Measurements from ENCODE around the gene SEC16A.

SEC16A gene

DNA sequence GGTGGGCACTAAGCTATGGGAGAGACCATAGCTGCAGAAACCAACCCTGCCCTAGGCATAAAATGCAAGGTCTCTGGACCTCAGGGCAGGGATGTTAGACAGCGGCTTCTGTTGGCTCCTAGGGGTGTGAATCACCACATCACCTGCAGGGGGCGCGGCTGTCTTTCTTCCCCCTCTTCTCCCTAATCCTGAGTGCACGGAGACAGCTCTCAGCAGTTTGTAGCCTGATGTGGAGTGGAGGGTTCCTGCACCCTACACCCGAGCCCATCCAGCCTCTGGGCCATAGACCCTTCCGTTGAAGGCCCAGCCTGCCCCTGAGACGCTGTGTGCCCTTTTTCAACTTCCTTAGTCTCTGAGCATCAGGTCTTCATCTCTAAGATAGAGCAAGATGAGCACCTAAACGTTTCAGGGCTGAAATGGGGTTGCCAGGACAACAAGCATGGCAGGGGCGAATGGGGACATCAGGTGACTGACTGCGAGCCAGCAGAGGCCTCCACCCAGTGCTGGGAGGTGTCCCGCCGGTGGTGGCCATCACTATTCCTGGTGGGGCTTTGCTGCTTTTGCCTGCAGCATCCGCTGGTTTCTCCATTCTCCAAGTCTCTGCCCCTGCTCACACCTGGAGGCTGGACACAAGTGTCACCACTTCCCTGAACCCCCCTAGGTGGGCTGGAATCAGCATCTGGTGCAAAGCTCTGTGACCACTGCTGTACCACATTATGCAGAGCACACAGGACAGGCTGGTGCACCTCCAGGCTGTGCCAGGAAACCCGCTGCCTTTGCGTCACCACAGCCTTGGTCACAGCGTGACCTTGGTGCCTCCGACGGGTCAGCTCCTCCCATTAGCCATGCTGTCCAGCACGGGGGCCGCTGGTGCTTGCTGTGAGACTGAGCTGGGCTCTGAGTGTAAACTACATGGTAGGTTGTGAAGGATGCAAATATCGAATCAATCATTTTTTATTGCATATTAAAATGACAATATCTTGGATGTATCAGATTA is 2.5 kb upstream of the SEC16A start:
- peak; percentile 81 for DNase-seq (ENCODE audit: low spot score)

DNA sequence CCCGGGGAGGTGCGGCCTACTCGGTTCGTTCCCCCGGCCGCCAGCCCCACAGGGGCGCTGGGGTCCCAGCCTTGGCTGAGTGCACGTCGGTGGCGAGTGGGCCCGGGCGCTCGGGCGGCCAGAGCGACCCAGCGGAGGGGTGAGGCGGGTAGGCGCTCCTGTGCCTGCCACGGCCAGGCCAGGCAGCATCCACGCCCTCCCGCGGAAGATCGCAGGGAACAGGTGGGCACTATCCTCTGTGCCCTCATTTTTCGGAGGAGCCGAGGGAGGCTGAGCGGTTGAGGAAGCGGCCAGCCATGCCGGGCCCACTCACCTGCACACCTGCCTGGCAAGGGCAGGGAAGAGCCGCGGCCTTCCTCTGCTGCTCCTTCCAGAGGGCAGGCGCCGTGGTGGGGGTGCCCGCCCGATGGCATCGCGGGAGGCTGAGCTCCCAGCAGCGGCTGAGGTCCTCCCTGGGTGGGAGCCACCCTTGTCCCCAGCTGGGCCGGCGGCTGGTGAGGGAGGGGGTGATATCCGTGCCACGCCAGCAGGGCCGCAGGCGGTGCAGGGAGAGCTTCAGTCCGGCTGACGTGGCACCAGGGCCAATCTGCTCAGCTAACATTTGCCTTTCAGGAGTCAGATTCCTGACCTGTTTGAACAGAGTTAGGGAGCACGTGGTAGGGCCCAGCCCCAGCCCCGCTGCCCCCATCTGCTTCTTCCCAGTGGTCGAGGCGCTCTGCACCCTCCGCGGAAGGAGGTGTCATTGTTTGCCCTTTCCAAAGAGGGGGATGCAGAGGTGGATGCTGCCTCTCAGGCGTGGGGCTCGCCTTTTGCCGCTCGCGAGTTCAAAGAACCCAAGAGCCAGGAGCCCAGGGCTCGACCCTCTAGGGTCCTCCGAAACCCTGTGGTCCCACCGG is 1.6 kb upstream of the SEC16A start:
- DNase-seq (ENCODE audit: low spot score): no peak

DNA sequence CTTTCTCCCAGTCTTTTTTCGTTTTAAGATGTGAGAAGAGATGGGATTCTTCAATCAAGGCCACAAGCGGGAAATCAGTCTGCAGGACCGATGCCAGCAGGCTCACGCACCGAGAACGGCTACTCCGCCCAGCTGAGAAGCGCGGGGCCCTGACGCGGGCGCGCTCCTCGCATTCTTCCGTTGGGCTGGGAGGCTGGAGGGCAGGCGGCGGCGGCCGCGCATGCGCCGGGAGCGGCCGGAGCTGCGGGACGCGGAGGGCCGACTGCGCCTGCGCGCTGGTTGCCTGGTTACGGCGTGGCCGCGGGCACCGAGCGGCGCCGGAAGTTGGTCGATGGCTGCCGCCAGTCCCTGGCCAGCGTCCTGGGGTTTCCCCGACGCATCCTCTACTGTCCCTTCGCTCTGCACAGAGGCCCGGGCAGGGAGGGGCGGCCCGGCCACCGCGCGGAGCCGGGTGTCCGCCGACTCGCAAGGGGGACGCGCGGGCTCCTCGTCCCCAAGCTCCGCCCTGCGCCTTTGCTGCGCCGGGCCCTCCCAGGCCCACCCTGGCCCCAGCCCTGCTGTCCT is 831 bp upstream of the SEC16A start:
- peak; percentile 95 for DNase-seq (ENCODE audit: low spot score)

DNA sequence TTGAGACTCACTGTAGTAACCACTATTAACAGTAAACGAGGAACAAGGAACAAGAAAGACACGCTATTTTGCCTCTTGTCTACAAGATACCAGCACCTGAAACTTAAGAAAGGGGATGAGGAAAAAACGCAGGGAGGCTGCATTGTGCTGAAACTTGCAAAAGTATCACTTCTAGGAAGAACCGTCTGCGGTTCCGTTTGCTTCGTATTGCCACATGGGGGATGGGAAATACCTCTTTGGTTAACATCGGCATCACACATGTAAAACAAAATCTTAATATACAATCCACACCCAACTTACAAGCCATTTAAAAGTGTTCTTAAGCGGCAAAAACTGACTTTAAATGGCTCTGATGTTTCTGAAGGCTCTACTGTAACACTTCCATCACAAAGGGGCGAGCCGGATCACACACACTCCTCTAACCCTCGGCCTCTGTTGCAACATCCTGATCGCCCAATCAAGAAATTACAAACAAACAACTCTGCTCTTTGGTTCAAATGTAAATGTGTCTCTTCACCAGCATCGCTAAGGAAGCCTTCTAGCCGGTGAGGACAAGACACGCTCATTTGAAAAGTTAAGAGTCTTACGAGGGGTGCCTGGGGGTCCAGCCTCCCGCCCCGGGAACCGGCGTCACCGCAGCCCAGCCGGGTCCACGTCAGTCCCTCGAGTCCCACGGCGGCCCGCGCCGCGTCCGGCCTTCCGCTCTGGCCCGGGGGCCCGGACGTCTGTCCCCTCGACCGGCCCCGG is 621 bp downstream of the SEC16A start:
- peak; percentile 34 for DNase-seq (ENCODE audit: low spot score)

DNA sequence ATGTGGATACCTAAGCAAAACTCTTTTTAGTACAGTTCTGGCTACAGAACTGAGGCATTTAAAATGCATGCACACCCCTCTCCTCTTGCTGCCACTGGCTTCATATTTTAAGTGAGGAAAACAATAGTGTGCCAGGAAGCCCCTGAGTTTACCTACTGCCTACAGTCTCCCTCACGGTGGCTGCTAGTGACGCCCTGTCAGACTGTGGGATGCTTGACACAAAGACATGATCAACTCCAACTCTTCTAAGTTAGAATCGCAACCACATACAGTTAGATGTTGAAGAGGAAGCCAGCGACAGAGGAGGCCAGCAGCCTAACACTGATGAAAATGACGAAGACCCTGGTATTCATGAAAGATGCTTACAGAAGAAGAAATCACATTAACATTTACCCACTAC is 1.3 kb downstream of the SEC16A start:
- DNase-seq (ENCODE audit: low spot score): no peak

DNA sequence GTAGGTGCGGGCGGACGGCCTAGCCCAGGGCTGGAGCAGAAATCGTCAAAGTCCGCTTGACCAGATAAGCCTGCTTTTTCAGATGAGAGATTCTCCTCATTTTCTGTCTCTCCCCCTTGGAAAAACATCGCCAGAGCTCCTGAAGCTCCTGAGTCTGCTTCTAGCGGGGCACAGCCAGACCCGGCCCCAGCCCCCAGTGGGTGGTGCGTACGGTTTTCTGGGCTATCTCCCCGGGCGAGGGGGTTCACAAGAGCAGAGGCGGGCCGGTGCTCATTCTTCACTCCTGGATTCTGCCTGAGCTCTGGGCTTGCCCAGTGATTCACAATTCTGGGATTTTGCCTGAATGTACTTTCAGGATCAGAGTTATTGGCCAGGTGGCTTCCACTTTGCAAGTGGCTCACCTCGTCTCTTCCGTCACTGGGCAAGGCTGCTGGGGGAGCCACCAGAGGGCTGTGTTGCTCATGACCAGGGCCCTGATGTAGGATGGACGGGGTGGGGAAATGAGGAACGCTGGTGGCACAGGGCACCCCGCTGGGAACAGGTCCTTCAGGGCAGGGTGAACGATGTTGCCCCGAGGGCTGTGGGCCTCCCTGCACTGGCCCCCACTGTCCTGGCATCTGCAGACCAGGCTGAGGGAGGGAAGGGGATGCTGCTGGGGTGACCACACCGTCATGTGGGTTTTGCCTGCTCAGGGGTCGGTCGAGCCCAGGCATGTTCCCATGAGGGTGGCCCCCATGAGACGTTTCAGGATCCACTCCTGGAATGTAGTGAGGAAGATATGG is 6.3 kb downstream of the SEC16A start:
- no peak for DNase-seq (ENCODE audit: low spot score)

DNA sequence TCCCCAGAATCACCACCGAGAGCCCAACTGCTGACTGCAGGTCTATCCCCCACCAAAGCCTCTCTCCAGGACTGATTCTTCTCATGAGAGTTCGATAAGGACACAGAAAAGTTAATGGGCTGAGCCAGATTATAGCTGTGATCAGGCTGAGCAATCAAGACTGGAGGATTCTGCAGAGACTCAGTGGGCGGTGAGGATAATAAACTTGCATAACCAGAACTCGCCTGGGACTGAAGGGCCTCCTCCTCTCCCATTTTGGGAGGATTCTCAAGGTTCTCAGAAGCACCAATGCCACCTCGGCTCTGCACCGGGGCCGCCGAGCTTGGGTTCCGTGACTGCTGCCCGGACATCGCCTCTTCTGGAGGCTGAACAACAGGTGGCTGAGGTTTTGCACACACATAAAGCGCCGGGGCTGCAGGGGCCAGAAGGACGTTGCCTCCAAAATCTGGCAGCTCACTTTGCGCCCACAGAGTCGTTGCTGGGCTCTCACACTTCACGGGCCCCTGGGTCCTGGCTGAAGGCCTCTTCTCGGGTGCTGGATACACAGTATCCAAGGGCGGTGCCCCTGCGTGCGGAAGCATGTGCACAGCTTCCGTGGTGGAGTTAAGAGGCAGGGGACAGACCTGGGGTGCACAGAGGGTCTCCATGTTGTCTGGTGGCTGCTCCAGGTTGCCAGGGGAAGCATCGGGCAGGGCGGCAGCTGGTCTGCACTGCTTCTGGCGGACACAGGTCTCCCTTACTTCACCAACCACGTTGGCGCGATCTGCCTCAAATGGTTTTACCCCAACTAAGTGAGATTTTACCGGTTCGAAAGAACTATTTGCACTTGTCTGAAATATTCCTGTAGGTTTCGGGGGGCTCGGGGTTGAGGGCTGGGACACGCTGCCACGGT is 7.6 kb downstream of the SEC16A start:
- DNase-seq (ENCODE audit: low spot score): no peak

DNA sequence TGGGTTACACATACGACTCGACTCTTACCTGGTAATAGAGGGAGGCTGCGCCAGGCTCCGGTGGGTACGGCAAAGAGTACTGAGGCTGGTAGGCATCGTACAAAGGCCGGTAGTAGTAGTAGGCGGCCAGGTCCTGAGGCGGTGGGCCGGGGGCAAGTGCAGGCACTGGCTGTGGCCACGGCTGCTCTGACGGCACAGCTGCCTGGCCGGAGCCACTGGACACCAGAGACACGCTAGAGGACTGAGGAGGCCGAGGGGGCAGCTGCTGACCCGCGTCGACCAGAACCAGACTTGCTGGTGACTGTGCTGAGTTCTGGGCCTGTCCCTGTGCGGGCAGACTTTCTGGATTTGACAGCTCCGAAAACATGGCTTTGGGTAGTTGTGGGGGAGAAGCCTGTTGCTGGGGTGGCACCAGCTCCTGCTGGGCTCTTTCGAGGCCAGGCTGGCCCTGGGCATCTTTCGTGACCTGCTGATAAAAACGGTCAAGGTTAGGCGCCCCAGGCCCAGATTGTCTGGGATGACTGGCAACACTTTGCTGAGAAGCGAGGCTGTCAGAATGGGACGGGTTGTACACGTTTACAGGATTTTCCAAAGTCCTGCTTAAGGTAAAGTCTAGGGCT is 8.7 kb downstream of the SEC16A start:
- no peak for DNase-seq (ENCODE audit: low spot score)

DNA sequence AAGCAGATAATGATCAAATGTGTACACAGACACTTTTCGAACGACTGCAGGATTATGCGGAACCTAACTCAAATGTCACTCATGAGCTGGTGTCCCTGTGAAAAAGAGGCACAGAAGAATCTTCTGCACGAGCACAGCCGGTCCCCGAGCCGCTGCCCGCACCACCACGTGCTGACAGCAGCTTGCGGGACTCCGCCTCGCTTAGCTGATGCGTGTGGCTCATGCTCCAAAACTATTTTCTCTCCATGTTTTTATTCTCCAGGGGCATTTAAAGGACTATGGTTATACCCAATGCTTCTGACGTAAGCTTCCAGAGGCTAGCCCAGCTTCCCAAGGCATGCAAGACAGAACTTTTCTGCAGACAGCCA is 9.5 kb downstream of the SEC16A start:
- DNase-seq (ENCODE audit: low spot score): no peak

DNA sequence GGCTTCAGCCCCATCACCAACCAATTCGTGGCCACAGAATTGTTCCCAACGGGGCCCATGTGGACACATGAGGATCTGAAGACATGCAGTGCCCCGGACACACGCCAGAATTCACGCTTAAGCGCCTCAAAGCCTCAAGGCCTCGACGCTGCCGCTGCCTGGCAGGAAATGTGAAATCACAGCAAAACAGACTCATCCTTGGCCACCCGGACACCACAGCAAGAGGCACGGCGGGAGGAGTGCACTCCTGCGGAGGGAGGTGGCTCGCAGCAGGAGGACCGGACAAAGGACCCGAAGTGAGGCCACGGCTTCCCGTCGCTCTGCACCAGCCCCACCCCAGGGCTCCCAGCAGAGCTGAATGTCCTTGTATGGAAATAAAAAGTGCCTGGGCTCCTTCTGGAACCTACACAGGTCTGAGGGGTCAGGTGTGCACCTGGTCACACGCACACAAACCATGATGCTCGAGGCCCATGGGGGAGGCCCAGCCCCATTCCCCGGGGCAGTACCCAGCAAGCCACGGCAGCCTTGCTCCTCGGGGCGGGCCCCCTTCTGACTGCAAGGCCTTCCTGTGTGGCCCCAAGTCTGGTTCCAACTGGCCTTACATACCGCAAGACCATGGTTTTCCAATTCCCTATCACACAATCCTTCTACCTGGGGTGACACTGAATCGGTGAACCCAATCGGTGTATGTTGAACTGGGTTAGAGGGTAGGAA is 10.0 kb downstream of the SEC16A start:
- DNase-seq (ENCODE audit: low spot score): no peak

DNA sequence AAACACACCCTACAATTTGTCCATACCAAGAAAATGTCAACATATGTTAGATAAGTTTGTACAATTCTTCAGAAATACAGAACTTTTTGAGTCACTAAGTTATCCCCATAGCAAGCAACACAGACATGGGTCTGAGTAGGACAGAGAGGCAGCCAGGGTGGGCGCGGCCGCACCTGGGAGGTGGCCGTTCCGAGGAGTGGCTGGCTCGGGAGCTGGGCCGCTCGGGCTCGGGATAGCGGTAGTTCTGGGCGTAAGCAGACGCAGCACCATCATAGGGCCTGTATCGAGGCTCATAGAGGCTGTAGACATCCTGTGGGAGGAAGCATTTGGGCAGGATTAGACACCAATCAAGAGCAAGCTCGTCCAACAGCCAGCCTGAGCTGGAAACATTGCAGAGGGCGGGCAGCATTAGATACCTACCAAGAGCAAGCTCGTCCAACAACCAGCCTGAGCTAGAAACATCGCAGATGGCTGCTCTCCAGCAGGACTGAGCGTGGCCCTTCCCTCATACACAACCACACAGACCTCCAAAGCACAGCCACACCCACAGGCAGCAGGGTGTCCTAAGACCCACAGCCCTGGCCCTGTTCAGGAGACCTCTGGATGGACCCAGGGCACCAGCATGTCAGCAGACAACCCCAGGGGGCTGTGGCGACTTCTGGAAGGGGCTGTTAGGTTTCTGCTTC is 10.9 kb downstream of the SEC16A start:
- no peak for DNase-seq (ENCODE audit: low spot score)

DNA sequence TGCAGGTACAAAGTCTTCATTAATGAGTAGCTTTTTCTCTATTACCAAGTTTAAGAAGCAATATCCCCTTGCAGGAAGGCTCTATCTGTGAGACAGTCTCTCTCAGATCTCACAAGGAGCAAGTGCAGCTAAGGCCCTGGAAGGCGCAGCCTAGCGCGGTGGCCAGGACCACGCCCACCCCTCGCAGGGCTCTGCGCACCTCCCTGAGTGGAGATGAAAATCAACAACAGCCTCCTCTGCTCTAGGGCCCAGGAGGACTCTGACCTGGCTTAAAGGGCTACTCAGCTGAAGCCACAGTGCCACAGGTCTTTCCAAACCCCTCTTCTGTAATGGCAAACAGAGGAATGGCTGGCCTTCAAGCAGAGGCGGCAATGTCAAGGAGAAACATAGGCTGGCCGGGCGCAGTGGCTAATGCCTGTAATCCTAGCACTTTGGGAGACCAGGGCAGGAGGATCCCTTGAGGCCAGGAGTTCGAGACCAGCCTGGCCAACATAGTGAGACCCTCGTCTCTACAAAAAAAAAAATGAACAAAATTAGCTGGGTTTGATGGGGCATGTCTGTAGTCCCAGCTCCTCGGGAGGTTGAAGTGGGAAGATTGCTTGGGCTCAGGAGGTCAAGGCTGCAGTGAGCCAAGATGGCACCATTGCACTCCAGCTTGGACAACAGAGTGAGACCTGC is 11.9 kb downstream of the SEC16A start:
- DNase-seq (ENCODE audit: low spot score): peak; percentile 9

DNA sequence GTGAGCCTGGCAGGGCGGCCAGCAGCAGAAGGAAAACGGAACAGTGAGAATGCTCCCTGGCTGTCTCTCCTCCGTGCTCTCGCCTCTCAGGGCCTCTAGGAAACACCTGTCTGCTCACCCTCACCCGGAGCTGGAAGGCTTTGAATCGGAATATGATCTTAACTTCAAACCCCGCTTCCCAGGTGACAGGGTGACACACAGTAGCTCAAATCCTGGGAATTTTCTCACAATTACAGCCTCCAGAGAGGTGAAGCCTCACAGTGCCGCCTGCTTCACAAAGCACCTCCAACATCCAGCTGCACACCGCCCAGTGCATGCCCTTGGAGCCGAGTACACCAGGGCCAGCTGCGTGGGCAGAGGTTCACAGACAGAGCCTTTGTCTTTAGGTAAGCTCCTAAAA is 12.5 kb downstream of the SEC16A start:
- DNase-seq (ENCODE audit: low spot score): no peak

DNA sequence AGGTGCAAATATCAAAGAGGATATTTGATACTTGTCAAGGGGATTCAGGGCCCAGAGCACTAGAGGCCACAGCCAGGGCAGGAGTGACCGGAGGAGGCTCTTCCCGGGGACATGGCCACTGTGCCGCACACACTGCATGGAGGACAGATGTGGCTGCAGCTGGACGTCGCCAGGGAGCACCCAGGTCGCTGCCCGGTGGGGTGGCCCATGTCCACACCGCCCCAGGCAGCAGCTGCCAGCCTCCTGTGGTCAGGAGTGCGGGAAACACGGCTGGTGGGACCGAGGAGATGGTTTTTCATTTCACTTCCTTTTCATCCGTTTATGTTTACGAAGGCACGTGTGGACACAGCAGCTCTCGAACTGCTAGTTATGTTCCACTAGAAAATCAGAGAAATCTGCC is 15.1 kb downstream of the SEC16A start:
- DNase-seq (ENCODE audit: low spot score): no peak

DNA sequence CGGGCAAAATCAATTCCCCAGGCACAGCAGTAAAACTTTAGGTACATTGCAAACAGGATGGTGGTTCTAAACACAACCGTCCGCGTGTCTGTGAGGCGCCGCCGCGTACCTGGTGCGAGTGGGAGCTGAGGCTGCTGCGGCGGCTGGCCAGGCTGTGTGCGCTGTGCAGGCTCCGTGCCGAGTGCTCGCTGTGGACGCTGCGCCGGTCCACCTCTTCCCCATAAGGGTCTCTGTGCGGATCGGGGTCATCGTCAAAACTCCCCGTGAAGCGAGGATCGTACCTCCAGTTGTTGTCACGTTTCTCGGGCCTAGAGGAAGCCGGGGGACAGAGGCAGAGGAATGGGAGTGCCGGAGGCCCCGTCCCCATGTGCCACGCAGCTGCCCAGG is 16.7 kb downstream of the SEC16A start:
- no peak for DNase-seq (ENCODE audit: low spot score)

DNA sequence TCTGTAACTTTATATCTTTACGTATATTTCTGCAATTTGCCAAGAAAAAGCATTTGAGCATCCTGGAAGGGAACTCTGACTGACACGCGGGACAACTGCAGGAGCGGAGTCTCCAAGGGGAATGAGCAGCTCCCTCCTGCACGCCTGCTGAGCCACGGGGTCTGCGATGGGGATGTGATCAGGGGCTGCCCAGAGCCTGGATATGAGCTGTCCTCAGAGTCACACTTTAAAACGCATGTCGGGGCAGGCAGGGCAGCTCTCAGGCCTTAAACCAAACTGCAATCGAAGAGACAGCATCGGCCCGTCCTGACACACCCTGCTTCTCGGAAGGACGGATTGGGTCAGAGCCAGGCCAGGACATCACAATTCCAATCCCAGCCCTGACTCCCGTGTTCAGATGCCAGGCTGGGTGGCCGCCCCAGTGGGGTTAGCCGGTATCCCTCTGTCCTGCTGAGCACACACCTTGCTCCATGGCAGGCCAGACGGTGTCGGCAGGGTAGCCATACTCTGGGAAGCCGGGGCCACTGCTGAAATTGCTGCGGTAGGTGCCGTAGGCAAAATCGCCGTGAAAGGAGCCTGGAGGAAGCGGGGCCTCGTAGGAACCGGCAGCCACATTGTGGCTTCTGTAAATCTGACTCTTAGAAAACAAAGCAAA is 17.2 kb downstream of the SEC16A start:
- no peak for DNase-seq (ENCODE audit: low spot score)

DNA sequence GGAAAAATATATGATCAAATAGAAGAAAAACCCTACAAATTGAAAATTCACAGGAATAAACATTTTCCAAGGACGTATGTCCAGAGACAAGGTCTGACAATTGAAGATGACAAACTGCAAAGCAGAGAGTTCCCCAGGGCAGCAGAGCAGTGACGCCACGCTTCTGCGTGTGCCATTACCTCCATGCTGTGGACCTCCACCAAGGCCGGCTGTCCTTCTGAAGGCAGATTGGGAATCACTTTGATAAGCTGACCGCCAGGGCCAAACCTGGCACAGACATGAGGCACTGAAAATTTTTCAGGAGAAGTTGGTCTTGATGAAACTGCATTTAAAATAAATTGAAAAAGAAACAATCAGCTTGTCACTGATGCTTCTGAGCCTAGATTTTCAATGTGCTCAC is 18.6 kb downstream of the SEC16A start:
- DNase-seq (ENCODE audit: low spot score): no peak
